Suprapubic skin (tissue), 4 donors: ENCODE results near the gene CCR4.

Source experiments
- CTCF ChIP-seq, 2 donors: fragments of 200-600 bp in 1 of 2; fragments of 450-650 bp in 1 of 2; sonication (generic) in 1 of 2; IDR thresholded peaks; one replicate each; pipeline ENCODE4 v1.5.1; 2016 to 2019; ENCODE audit warnings: antibody characterized with exemption in 2 of 2, mild to moderate bottlenecking in 1 of 2, moderate library complexity in 1 of 2
- EP300 ChIP-seq: sonication (generic); formaldehyde crosslinking; IDR thresholded peaks from one replicate; pipeline ENCODE4 v1.6.1; 2017; ENCODE audit warnings: antibody characterized with exemption
- POLR2A ChIP-seq, 2 donors: fragments of 450-650 bp; IDR thresholded peaks; one replicate each; pipeline ENCODE4 v1.6.1; 2017; ENCODE audit warnings: antibody characterized with exemption in 2 of 2, mild to moderate bottlenecking in 2 of 2, moderate library complexity in 2 of 2
- POLR2AphosphoS5 ChIP-seq, 3 donors: sonication (generic); formaldehyde crosslinking; IDR thresholded peaks; one replicate each; pipeline ENCODE4 v1.6.1; 2017; ENCODE audit warnings: antibody characterized with exemption in 3 of 3

GRCh38 chr3:32996048-32996754, 44.8 kb downstream of the CCR4 start:
- TF ChIP-seq POLR2A (IDR thresholded peaks at IDR 0.05) (no peak), CTCF (IDR thresholded peaks at IDR 0.05) (no peak), POLR2AphosphoS5 (IDR thresholded peaks at IDR 0.05) (no peak), EP300 (no peak)
